Esophagus muscularis mucosa (tissue), 4 donors: ENCODE data around the gene FIGLA.

Experiments
- CTCF ChIP-seq, 3 experiments: fragments of 200-600 bp in 2 of 3; fragments of 450-650 bp in 1 of 3; sonication (generic) in 2 of 3; IDR thresholded peaks; one replicate each; pipeline ENCODE4 v1.5.1; 2017 to 2019; ENCODE audit warnings: antibody characterized with exemption in 3 of 3, mild to moderate bottlenecking in 2 of 3, moderate library complexity in 1 of 3
- EP300 ChIP-seq: sonication (generic); formaldehyde crosslinking; IDR thresholded peaks from one replicate; pipeline ENCODE4 v1.6.1; 2017; ENCODE audit warnings: antibody characterized with exemption
- POLR2A ChIP-seq: fragments of 450-650 bp; IDR thresholded peaks from one replicate; pipeline ENCODE4 v1.6.1; 2017; ENCODE audit warnings: antibody characterized with exemption, moderate library complexity, mild to moderate bottlenecking, low read depth
- POLR2AphosphoS5 ChIP-seq, 2 donors: sonication (generic); formaldehyde crosslinking; IDR thresholded peaks; one replicate each; pipeline ENCODE4 v1.6.1; 2017; ENCODE audit warnings: antibody characterized with exemption in 2 of 2

GRCh38 chr2:70735071-70735470 is 55.4 kb downstream of the FIGLA start:
- no peak for TF ChIP-seq CTCF (IDR thresholded peaks at IDR 0.05)
- TF ChIP-seq POLR2AphosphoS5 (IDR thresholded peaks at IDR 0.05) = no peak
- no peak for TF ChIP-seq EP300
- no peak for TF ChIP-seq POLR2A
